ENCODE measurements around the gene CLCA2. TPM values are rescaled to one million over a fixed set of nuclear protein-coding genes. Genes with fewer than 3 reads are reported as not detected.

Gene CLCA2
- total and polyA plus RNA-seq, 2 donors (not counting 1 experiment from before 2014, with no cell fraction given), result 1.2 to 3.5 TPM

DNA sequence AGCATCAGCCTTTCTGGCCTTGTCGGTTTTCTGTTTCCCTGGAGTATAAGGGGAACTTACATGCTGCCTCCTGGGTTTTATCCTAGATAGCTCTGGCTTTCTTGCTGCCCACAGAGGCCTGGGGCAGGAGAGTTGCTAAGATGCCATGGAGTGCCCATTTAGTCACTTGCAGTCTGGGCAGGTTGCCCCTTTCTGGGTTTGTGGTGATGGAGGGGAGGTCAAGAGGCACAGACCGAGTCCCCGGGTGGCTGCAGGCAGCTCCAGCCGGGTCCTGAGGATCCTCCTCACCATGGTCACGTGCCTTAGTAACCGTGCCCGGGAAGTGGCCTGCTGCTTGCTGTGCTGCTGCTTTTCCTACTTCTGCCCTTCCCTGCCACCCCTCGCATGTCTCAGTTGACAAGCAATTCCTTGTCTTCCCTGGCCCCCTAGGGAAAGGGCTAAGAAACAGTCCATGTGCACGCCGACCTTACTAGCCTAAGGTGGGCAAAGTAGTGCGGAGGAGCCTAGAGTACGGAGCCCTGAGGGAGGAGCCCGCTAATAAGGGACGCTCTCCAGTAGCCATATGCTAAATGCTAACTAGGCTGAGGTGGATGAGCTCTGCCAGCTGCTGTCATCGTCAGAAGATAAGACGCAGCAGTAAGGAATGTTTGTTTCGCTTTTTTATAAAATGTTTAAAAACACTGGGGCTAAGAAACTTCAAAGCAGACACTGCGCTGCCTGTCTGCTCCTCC is 79.6 kb downstream of the CLCA2 start:
- H3K4me3 ChIP-seq (replicated peaks in 1 of 4; ENCODE audit: control extremely low read depth in 1 of 4, insufficient read depth in 1 of 4, low read depth in 3 of 4, low read length in 4 of 4), result peak overlapping the region in 2 of 4 experiments; percentile 3 to 38
- peaks cover under 1% of the 10 kb centered on the region for H3K4me1 ChIP-seq (ENCODE audit: control insufficient read depth, extremely low read depth, insufficient read depth, low read length)
- H3K27ac ChIP-seq (ENCODE audit: insufficient read depth, low read length), result no peak overlapping the region
- no peaks in the 10 kb centered on the region for H3K9me3 ChIP-seq (ENCODE audit: control insufficient read depth, insufficient read depth, low read depth, low read length)
- H2AFZ ChIP-seq (ENCODE audit: low read length), result peak overlapping the region; percentile 77
- DNase-seq (ENCODE audit: low read depth in 2 of 2), result peak in 1 of 2 donors; percentile 46
- no peaks in the 10 kb centered on the region for H3K36me3 ChIP-seq (ENCODE audit: control insufficient read depth, insufficient read depth, low read length)
- H3K4me2 ChIP-seq (ENCODE audit: extremely low read depth, insufficient read depth, low read length), result peak overlapping the region; percentile 68
- no peaks in the 10 kb centered on the region for H3K79me2 ChIP-seq (ENCODE audit: control insufficient read depth, insufficient read depth, low read length)
- no peak overlapping the region for H3K9ac ChIP-seq (ENCODE audit: insufficient read depth, low read length)
- peaks cover under 1% of the 10 kb centered on the region for H3K27me3 ChIP-seq (ENCODE audit: control insufficient read depth, insufficient read depth, low read length)
- H4K20me1 ChIP-seq (ENCODE audit: control insufficient read depth, extremely low read depth, insufficient read depth, low read length), result no peaks in the 10 kb centered on the region
- TF ChIP-seq, protein P1, sequence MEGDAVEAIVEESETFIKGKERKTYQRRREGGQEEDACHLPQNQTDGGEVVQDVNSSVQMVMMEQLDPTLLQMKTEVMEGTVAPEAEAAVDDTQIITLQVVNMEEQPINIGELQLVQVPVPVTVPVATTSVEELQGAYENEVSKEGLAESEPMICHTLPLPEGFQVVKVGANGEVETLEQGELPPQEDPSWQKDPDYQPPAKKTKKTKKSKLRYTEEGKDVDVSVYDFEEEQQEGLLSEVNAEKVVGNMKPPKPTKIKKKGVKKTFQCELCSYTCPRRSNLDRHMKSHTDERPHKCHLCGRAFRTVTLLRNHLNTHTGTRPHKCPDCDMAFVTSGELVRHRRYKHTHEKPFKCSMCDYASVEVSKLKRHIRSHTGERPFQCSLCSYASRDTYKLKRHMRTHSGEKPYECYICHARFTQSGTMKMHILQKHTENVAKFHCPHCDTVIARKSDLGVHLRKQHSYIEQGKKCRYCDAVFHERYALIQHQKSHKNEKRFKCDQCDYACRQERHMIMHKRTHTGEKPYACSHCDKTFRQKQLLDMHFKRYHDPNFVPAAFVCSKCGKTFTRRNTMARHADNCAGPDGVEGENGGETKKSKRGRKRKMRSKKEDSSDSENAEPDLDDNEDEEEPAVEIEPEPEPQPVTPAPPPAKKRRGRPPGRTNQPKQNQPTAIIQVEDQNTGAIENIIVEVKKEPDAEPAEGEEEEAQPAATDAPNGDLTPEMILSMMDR (conservative IDR thresholded peaks at IDR 0.05 in 1 of 2, IDR thresholded peaks at IDR 0.05 in 1 of 2; ENCODE audit: low read depth in 1 of 2, low read length in 2 of 2), result no peak
- TF ChIP-seq EZH2 (IDR thresholded peaks at IDR 0.05; ENCODE audit: low read length, missing control alignments), result no peak

DNA sequence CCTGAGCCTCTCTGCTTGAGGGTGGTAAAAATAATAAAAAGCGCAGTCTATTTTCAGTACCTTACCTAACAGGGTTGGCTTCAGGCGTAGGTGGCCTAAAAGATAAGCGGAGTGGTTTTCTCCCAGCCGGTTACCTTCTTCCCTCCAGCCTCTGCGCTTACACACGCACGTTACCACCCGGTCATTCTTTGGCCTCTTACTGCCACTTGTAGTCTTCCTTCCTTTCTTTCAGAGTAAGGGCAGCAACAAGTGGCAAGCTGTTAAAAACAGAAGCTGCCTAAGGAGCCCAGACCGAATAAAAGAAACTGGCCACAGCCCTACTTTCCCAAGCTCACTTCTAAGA is 80.1 kb downstream of the CLCA2 start:
- Histone ChIP-seq H3K27me3 (ENCODE audit: control insufficient read depth, insufficient read depth, low read length) (no peaks in the 10 kb centered on the region), H4K20me1 (ENCODE audit: control insufficient read depth, extremely low read depth, insufficient read depth, low read length) (no peaks in the 10 kb centered on the region), H3K27ac (ENCODE audit: insufficient read depth, low read length) (no peak overlapping the region), H3K4me1 (ENCODE audit: control insufficient read depth, extremely low read depth, insufficient read depth, low read length) (peaks cover 4% of the 10 kb centered on the region), H3K36me3 (ENCODE audit: control insufficient read depth, insufficient read depth, low read length) (no peaks in the 10 kb centered on the region), H3K9me3 (ENCODE audit: control insufficient read depth, insufficient read depth, low read depth, low read length) (no peaks in the 10 kb centered on the region), H3K79me2 (ENCODE audit: control insufficient read depth, insufficient read depth, low read length) (no peaks in the 10 kb centered on the region), H2AFZ (ENCODE audit: low read length) (peak overlapping the region; percentile 77), H3K4me3 (replicated peaks in 1 of 4; ENCODE audit: control extremely low read depth in 1 of 4, insufficient read depth in 1 of 4, low read depth in 3 of 4, low read length in 4 of 4) (no peak overlapping the region), H3K9ac (ENCODE audit: insufficient read depth, low read length) (no peak overlapping the region), H3K4me2 (ENCODE audit: extremely low read depth, insufficient read depth, low read length) (peak overlapping the region; percentile 68)
- TF ChIP-seq EZH2 (IDR thresholded peaks at IDR 0.05; ENCODE audit: low read length, missing control alignments), result no peak
- TF ChIP-seq, protein P1 (conservative IDR thresholded peaks at IDR 0.05 in 1 of 2, IDR thresholded peaks at IDR 0.05 in 1 of 2; ENCODE audit: low read depth in 1 of 2, low read length in 2 of 2), result no peak
- DNase-seq (ENCODE audit: low read depth in 2 of 2), result peak in 1 of 2 donors; percentile 44

DNA sequence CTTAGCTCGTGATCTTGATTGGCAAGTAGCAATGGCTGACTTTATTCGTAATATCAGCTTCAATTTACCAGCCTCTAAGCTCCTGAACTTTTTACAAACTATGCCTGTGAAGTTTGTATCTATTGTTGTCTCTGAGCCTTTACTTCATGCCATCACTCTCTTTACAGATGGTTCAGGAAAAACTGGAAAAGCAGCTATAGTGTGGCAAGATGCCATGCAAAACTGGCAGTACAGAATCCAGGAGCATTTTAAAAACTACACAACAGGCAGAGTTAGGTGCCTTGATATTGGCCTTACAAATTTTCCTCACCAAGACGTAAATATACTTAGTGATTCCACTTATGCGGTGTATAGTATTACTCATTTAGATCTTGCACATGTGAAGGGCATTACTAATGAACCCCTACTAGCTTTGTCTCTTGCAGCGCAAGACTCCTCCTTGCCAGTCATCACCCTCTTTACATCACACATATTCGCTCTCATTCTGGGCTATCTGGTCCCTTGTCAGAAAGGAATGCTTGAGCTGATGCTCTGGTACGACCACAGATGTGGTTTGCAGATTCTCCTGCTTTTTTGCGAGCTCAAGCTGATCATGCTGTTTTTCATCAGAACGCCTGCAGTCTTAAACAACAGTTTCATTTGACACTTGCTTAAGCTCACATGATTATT is 81.1 kb downstream of the CLCA2 start:
- H4K20me1 ChIP-seq (ENCODE audit: control insufficient read depth, extremely low read depth, insufficient read depth, low read length), result no peaks in the 10 kb centered on the region
- no peak overlapping the region for H3K4me3 ChIP-seq (replicated peaks in 1 of 4; ENCODE audit: control extremely low read depth in 1 of 4, insufficient read depth in 1 of 4, low read depth in 3 of 4, low read length in 4 of 4)
- H3K9me3 ChIP-seq (ENCODE audit: control insufficient read depth, insufficient read depth, low read depth, low read length), result no peaks in the 10 kb centered on the region
- no peak overlapping the region for H3K4me2 ChIP-seq (ENCODE audit: extremely low read depth, insufficient read depth, low read length)
- no peak overlapping the region for H3K27ac ChIP-seq (ENCODE audit: insufficient read depth, low read length)
- H3K36me3 ChIP-seq (ENCODE audit: control insufficient read depth, insufficient read depth, low read length), result no peaks in the 10 kb centered on the region
- H3K9ac ChIP-seq (ENCODE audit: insufficient read depth, low read length), result no peak overlapping the region
- H2AFZ ChIP-seq (ENCODE audit: low read length), result no peak overlapping the region
- no peaks in the 10 kb centered on the region for H3K79me2 ChIP-seq (ENCODE audit: control insufficient read depth, insufficient read depth, low read length)
- peak in 1 of 2 donors; percentile 55 for DNase-seq (ENCODE audit: low read depth in 2 of 2)
- peaks cover 4% of the 10 kb centered on the region for H3K4me1 ChIP-seq (ENCODE audit: control insufficient read depth, extremely low read depth, insufficient read depth, low read length)
- TF ChIP-seq EZH2 (IDR thresholded peaks at IDR 0.05; ENCODE audit: low read length, missing control alignments), result no peak
- TF ChIP-seq, protein P1 (conservative IDR thresholded peaks at IDR 0.05 in 1 of 2, IDR thresholded peaks at IDR 0.05 in 1 of 2; ENCODE audit: low read depth in 1 of 2, low read length in 2 of 2), result no peak
- H3K27me3 ChIP-seq (ENCODE audit: control insufficient read depth, insufficient read depth, low read length), result no peaks in the 10 kb centered on the region
